H1 (cell line): ENCODE results near the gene ITGA3. TPM values are rescaled to one million over a fixed set of nuclear protein-coding genes. Genes with fewer than 3 reads are reported as not detected.

Source experiments
- CTCF ChIA-PET: fragments of 300-600 bp; sonication (Branson Sonifier 250); formaldehyde crosslinking; loops from one replicate; lab custom pipeline; 2021; ENCODE audit not compliant: partially characterized antibody; lab: Charles Lee
- POLR2A ChIA-PET: fragments of 300-600 bp; sonication (Branson Sonifier 250); formaldehyde crosslinking; loops from one replicate; lab custom pipeline; 2021; ENCODE audit warnings: inconsistent platforms; ENCODE audit not compliant: partially characterized antibody; lab: Charles Lee
- DNase-seq, 2 experiments: peaks; one replicate each; pipeline versions ENCODE4 v3.0.0 to v3.0.0-alpha.2; 2010 to 2022; ENCODE audit warnings: low spot score in 2 of 2, low read depth in 1 of 2, mixed read lengths in 1 of 2
- FAIRE-seq: peaks from 2 replicates; lab custom pipeline; 2011; peaks lifted over from hg19 to GRCh38; lab: Jason Lieb, UNC
- H2AFZ ChIP-seq: 2 replicates; pipeline ENCODE4 v1.8.1; 2012; ENCODE audit warnings: low read length, inconsistent platforms
- H2AK5ac ChIP-seq: 2 replicates; pipeline ENCODE4 v1.6.1; 2013; ENCODE audit warnings: low read depth, low read length
- H2BK120ac ChIP-seq: replicated peaks from 2 replicates; pipeline ENCODE3; 2013; ENCODE audit warnings: low read depth, low read length, inconsistent platforms
- H2BK12ac ChIP-seq: 2 replicates; pipeline ENCODE4 v1.6.1; 2013; ENCODE audit warnings: low read depth, low read length
- H2BK15ac ChIP-seq: 2 replicates; pipeline ENCODE4 v1.6.1; 2013; ENCODE audit warnings: low read length
- H2BK20ac ChIP-seq: 2 replicates; pipeline ENCODE4 v1.6.1; 2013; ENCODE audit warnings: low read length
- H2BK5ac ChIP-seq: 2 replicates; pipeline ENCODE4 v1.6.1; 2013; ENCODE audit warnings: low read depth, low read length
- H3K14ac ChIP-seq: 2 replicates; pipeline ENCODE4 v1.6.1; 2013; ENCODE audit warnings: inconsistent platforms; ENCODE audit not compliant: insufficient read length
- H3K18ac ChIP-seq: 2 replicates; pipeline ENCODE4 v1.6.1; 2013; ENCODE audit warnings: low read length; ENCODE audit errors: extremely low read depth
- H3K23ac ChIP-seq: 2 replicates; pipeline ENCODE4 v1.6.1; 2013; ENCODE audit warnings: inconsistent platforms; ENCODE audit not compliant: insufficient read length
- H3K23me2 ChIP-seq: 2 replicates; pipeline ENCODE4 v1.6.1; 2013; ENCODE audit warnings: low read depth, low read length
- H3K27ac ChIP-seq: 2 replicates; pipeline ENCODE4 v1.6.1; 2011; ENCODE audit warnings: low read depth, low read length, inconsistent platforms
- H3K27me3 ChIP-seq, 4 experiments: replicated peaks in 1 of 4; 1 replicate in 1 of 4; 2 replicates in 3 of 4; pipeline versions ENCODE4 v1.6.1 to v1.8.1; 2011 to 2013; ENCODE audit warnings: low read length in 3 of 4, mild to moderate bottlenecking in 3 of 4, inconsistent platforms in 2 of 4, mixed read lengths in 2 of 4, moderate library complexity in 1 of 4; ENCODE audit not compliant: control insufficient read depth in 3 of 4, insufficient read depth in 3 of 4; ENCODE audit errors: extremely low read depth in 1 of 4
- H3K36me3 ChIP-seq, 4 experiments: 2 replicates each; pipeline versions ENCODE4 v1.6.1 to v1.8.1; 2011 to 2013; ENCODE audit warnings: mild to moderate bottlenecking in 4 of 4, low read length in 3 of 4, moderate library complexity in 2 of 4, control low read depth in 1 of 4, inconsistent platforms in 1 of 4; ENCODE audit not compliant: insufficient read depth in 4 of 4, control insufficient read depth in 2 of 4
- H3K4ac ChIP-seq: replicated peaks from 2 replicates; pipeline ENCODE3; 2013; ENCODE audit warnings: low read length, low read depth, mixed read lengths, inconsistent platforms; ENCODE audit not compliant: insufficient read length
- H3K4me1 ChIP-seq, 4 experiments: replicated peaks in 1 of 4; 1 replicate in 1 of 4; 2 replicates in 3 of 4; pipeline versions ENCODE4 v1.6.1 to v1.8.1; 2011 to 2013; ENCODE audit warnings: low read length in 3 of 4, inconsistent platforms in 2 of 4, mixed read lengths in 1 of 4; ENCODE audit not compliant: insufficient read depth in 4 of 4, control insufficient read depth in 3 of 4
- H3K4me2 ChIP-seq, 2 experiments: 2 replicates each; pipeline versions ENCODE4 v1.6.1 to v1.8.1; 2011 to 2013; ENCODE audit warnings: low read depth in 2 of 2, low read length in 2 of 2, control low read depth in 1 of 2, inconsistent platforms in 1 of 2, mild to moderate bottlenecking in 1 of 2; ENCODE audit not compliant: insufficient read depth in 1 of 2
- H3K4me3 ChIP-seq, 4 experiments: fragments of 200-600, 300-600 bp in 1 of 4; sonication (generic), shearing (Covaris generic), sonication (Bioruptor Twin) in 1 of 4; 2 replicates each; pipeline versions ENCODE4 v1.5.1 to v1.8.1; 2011 to 2016; ENCODE audit warnings: low read length in 4 of 4, low read depth in 3 of 4, control low read depth in 2 of 4, inconsistent platforms in 2 of 4, mild to moderate bottlenecking in 2 of 4, mixed read lengths in 1 of 4, moderate library complexity in 1 of 4; ENCODE audit not compliant: insufficient read depth in 2 of 4; ENCODE audit errors: extremely low read depth in 1 of 4
- H3K56ac ChIP-seq: replicated peaks from 2 replicates; pipeline ENCODE3; 2013; ENCODE audit warnings: low read depth, mild to moderate bottlenecking, mixed read lengths, low read length, inconsistent platforms; ENCODE audit not compliant: insufficient read length
- H3K79me1 ChIP-seq: 2 replicates; pipeline ENCODE4 v1.6.1; 2013; ENCODE audit warnings: low read depth, low read length, control low read depth
- H3K79me2 ChIP-seq, 2 experiments: 2 replicates each; pipeline versions ENCODE4 v1.6.1 to v1.8.1; 2012 to 2013; ENCODE audit warnings: low read length in 2 of 2, mild to moderate bottlenecking in 2 of 2, inconsistent platforms in 1 of 2; ENCODE audit not compliant: insufficient read depth in 2 of 2, control insufficient read depth in 1 of 2
- H3K9ac ChIP-seq, 4 experiments: replicated peaks in 1 of 4; 1 replicate in 1 of 4; 2 replicates in 3 of 4; pipeline versions ENCODE4 v1.6.1 to v1.8.1; 2011 to 2013; ENCODE audit warnings: low read depth in 3 of 4, low read length in 3 of 4, control low read depth in 2 of 4, mild to moderate bottlenecking in 2 of 4, moderate library complexity in 2 of 4, inconsistent platforms in 1 of 4; ENCODE audit errors: extremely low read depth in 1 of 4
- H3K9me3 ChIP-seq, 2 experiments: 2 replicates each; pipeline versions ENCODE4 v1.6.1 to v1.8.1; 2012 to 2013; ENCODE audit warnings: mild to moderate bottlenecking in 2 of 2, moderate library complexity in 2 of 2, control low read depth in 1 of 2, inconsistent platforms in 1 of 2, low read depth in 1 of 2, low read length in 1 of 2, mixed read lengths in 1 of 2; ENCODE audit not compliant: insufficient read depth in 2 of 2
- H4K20me1 ChIP-seq, 2 experiments: replicated peaks in 1 of 2; 2 replicates each; pipeline versions ENCODE3 to v1.8.1; 2011 to 2013; ENCODE audit warnings: inconsistent platforms in 2 of 2, low read length in 2 of 2, mild to moderate bottlenecking in 1 of 2; ENCODE audit not compliant: insufficient read depth in 2 of 2, control insufficient read depth in 1 of 2
- H4K5ac ChIP-seq: 2 replicates; pipeline ENCODE4 v1.6.1; 2013; ENCODE audit warnings: low read length, low read depth, mixed read lengths, inconsistent platforms; ENCODE audit not compliant: insufficient read length
- H4K8ac ChIP-seq: 2 replicates; pipeline ENCODE4 v1.8.0; 2013; ENCODE audit warnings: mild to moderate bottlenecking, moderate library complexity, low read length, inconsistent platforms; ENCODE audit not compliant: insufficient read depth; ENCODE audit errors: extremely low read depth
- H4K91ac ChIP-seq: replicated peaks from 2 replicates; pipeline ENCODE3; 2013; ENCODE audit warnings: low read length, mixed read lengths, inconsistent platforms; ENCODE audit not compliant: insufficient read length
- BRCA1 ChIP-seq: IDR thresholded peaks from 2 replicates; pipeline ENCODE4 v1.6.1; 2012; ENCODE audit warnings: low read depth, low read length, improper control_type of control experiment
- CBX5 ChIP-seq: fragments of 300-800, 300-1000 bp; sonication (generic); IDR thresholded peaks from 2 replicates; pipeline ENCODE4 v1.7.1; 2016; ENCODE audit warnings: antibody characterized with exemption, low read length, low read depth
- CTBP2 ChIP-seq: IDR thresholded peaks from 2 replicates; pipeline ENCODE4 v1.7.0; 2011; ENCODE audit warnings: borderline replicate concordance, mild to moderate bottlenecking, moderate library complexity, mixed read lengths, low read length; ENCODE audit not compliant: insufficient read depth, insufficient read length
- EP300 ChIP-seq, 2 experiments: IDR thresholded peaks; 1 replicate in 1 of 2; 2 replicates in 1 of 2; pipeline ENCODE4 v1.6.1; 2011 to 2012; ENCODE audit warnings: low read depth in 2 of 2, low read length in 2 of 2, mild to moderate bottlenecking in 2 of 2, borderline replicate concordance in 1 of 2, inconsistent platforms in 1 of 2, moderate library complexity in 1 of 2
- FOSL1 ChIP-seq: IDR thresholded peaks from 2 replicates; pipeline ENCODE4 v1.6.1; 2011; ENCODE audit warnings: mild to moderate bottlenecking, low read depth, low read length, moderate library complexity; ENCODE audit not compliant: insufficient read depth
- JUND ChIP-seq: IDR thresholded peaks from 2 replicates; pipeline ENCODE4 v1.6.1; 2011; ENCODE audit warnings: mild to moderate bottlenecking, improper control_type of control experiment, low read length
- NANOG ChIP-seq: IDR thresholded peaks from 2 replicates; pipeline ENCODE4 v1.6.1; 2011; ENCODE audit warnings: low read length, low read depth, mild to moderate bottlenecking, inconsistent platforms; ENCODE audit not compliant: insufficient read depth, poor library complexity, severe bottlenecking
- NRF1 ChIP-seq: IDR thresholded peaks from 2 replicates; pipeline ENCODE4 v1.6.1; 2011; ENCODE audit warnings: mild to moderate bottlenecking, low read depth, low read length, improper control_type of control experiment
- POLR2AphosphoS5 ChIP-seq: IDR thresholded peaks from 2 replicates; pipeline ENCODE4 v1.6.1; 2011; ENCODE audit warnings: low read depth, low read length
- RAD21 ChIP-seq, 2 experiments: IDR thresholded peaks in 1 of 2; conservative IDR thresholded peaks in 1 of 2; 2 replicates each; pipeline ENCODE4 v1.6.1; 2011; ENCODE audit warnings: low read depth in 2 of 2, low read length in 2 of 2, improper control_type of control experiment in 1 of 2, inconsistent platforms in 1 of 2, mild to moderate bottlenecking in 1 of 2, moderate library complexity in 1 of 2
- SIX5 ChIP-seq: IDR thresholded peaks from 2 replicates; pipeline ENCODE4 v1.6.1; 2011; ENCODE audit warnings: mild to moderate bottlenecking, low read depth, low read length
- SP2 ChIP-seq: IDR thresholded peaks from 2 replicates; pipeline ENCODE4 v1.6.1; 2012; ENCODE audit warnings: mild to moderate bottlenecking, low read length, inconsistent platforms
- TBP ChIP-seq: IDR thresholded peaks from 2 replicates; pipeline ENCODE4 v1.6.1; 2011; ENCODE audit warnings: low read depth, low read length, improper control_type of control experiment
- TEAD4 ChIP-seq: IDR thresholded peaks from 2 replicates; pipeline ENCODE4 v1.6.1; 2012; ENCODE audit warnings: low read depth, low read length, inconsistent platforms, mixed read lengths
- WGBS, 2 experiments: shearing (Covaris generic) in 1 of 2; methylation state at CpG; one replicate each; pipeline versions ENCODE4 v1.1.6 to v1.1.7; 2013 to 2015; ENCODE audit warnings: low lambda C conversion rate in 2 of 2, mixed read lengths in 2 of 2, inconsistent platforms in 1 of 2, low coverage in 1 of 2, missing lambda C conversion rate in 1 of 2; ENCODE audit not compliant: insufficient replicate concordance in 2 of 2, insufficient coverage in 1 of 2, insufficient read length in 1 of 2; ENCODE audit errors: extremely low coverage in 1 of 2, missing lambda C conversion rate in 1 of 2; 5-methylcytosine and 5-hydroxymethylcytosine counted together
- polyA plus RNA-seq, 7 experiments: library from polyadenylated mRNA; depleted of rRNA in 3 of 7; stranded (reverse) in 5 of 7; unstranded in 2 of 7; fragments of >200 nt in 5 of 7; fragments of 200-250 nt in 2 of 7; gene quantifications; 1 replicate in 5 of 7; 2 replicates in 1 of 7; 4 replicates in 1 of 7; pipeline versions ENCODE4 v1.2.1 to v1.2.3, GENCODE V29; 2011 to 2013; ENCODE audit warnings: missing spikeins in 2 of 7, mixed read lengths in 2 of 7
- total RNA-seq: library from RNA; stranded (reverse); fragmentation: NEBNext Ultra II Directional; extraction: Animal tissue kit (Norgen Biotek cat#: 25700); gene quantifications from 2 replicates; pipeline ENCODE4 v1.2.1, GENCODE V29; 2021

The ITGA3 gene
- total and polyA plus RNA-seq, 2 of the 8 experiments (the other 6 are each of a cell fraction or from before 2014, with no cell fraction given), result 24.0 to 24.2 TPM

DNA sequence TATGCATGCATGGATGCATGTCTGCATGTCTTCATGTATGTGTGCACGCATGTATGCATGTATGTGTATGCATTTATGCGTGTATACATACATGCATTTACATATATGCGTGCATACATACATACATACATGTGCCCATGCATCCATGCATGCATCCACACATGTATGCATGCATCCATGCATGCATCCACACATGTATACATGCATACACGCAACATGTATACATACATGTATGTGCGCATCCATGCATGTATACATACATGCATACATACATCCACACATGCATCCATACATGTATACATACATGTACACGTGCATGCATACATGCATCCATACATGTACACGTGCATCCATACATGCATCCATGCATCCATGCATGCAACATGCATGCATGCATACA is 31.1 kb upstream of the ITGA3 start:
- H3K9me3 ChIP-seq, result peaks cover 5 to 18% of the 10 kb centered on the region in 2 experiments; a peak in 3 of 4 replicates
- no peak overlapping the region for H2AFZ ChIP-seq
- H2BK120ac ChIP-seq, result no peak overlapping the region
- no peak overlapping the region for H3K4ac ChIP-seq
- H4K8ac ChIP-seq, result no peak overlapping the region
- 44% methylated on average over 7 of the region's 7 CpGs; no CpG with 5 or more reads in 1 of the 2 experiments for whole genome bisulfite sequencing, 2 experiments
- H3K56ac ChIP-seq, result no peak overlapping the region
- no peak overlapping the region for H2AK5ac ChIP-seq
- H3K36me3 ChIP-seq, result no peaks in the 10 kb centered on the region
- H3K23ac ChIP-seq, result no peak overlapping the region
- no peak overlapping the region for H2BK20ac ChIP-seq
- 0 out of 7 replicates have a peak, but pooled peaks cover 0 to 5% (median 0%) of the 10 kb centered on the region in 4 experiments for H3K27me3 ChIP-seq
- H3K4me1 ChIP-seq, result peaks cover 0 to 20% (median 14%) of the 10 kb centered on the region in 4 experiments; a peak in 6 of 7 replicates
- H4K5ac ChIP-seq, result no peak overlapping the region
- H4K20me1 ChIP-seq, result peaks cover 0 to 2% of the 10 kb centered on the region in 2 experiments
- no peak overlapping the region for H3K4me2 ChIP-seq
- H3K9ac ChIP-seq, result no peak overlapping the region
- DNase-seq (no peak), FAIRE-seq (no peak)
- CTCF ChIA-PET, result interaction anchor here (0.7 to 9.1 kb wide), 8 partner anchors 10 to 270 kb away, joined by 3 to 158 read pairs (median 6); partner anchors contain the start of gene ITGA3
- POLR2A ChIA-PET, result interaction anchor here (2.7 kb wide), 1 partner anchor 63 kb away, joined by 7 read pairs; no protein-coding TSS in a partner anchor
- no peaks in the 10 kb centered on the region for H3K79me2 ChIP-seq
- H3K27ac ChIP-seq, result no peak overlapping the region
- H4K91ac ChIP-seq, result no peak overlapping the region
- H3K79me1 ChIP-seq, result no peaks in the 10 kb centered on the region
- no peak overlapping the region for H3K14ac ChIP-seq
- no peak overlapping the region for H2BK5ac ChIP-seq
- H3K18ac ChIP-seq, result no peak overlapping the region
- H2BK15ac ChIP-seq, result no peak overlapping the region
- no peaks in the 10 kb centered on the region; the same call in 1 of the 2 replicates for H3K23me2 ChIP-seq
- no peak overlapping the region for H2BK12ac ChIP-seq
- H3K4me3 ChIP-seq, result no peak overlapping the region
- TF ChIP-seq CTBP2 (no peak), RAD21 (IDR thresholded peaks at IDR 0.05 in 1 of 2, conservative IDR thresholded peaks at IDR 0.05 in 1 of 2; ENCODE audit: low read depth in 2 of 2, low read length in 2 of 2) (no peak), BRCA1 (no peak), TEAD4 (no peak), CBX5 (no peak), POLR2AphosphoS5 (no peak), SP2 (no peak), TBP (no peak), SIX5 (no peak), EP300 (IDR thresholded peaks at IDR 0.05; ENCODE audit: borderline replicate concordance in 1 of 2, low read depth in 2 of 2, low read length in 2 of 2) (no peak), FOSL1 (no peak), JUND (no peak), NRF1 (no peak), NANOG (no peak)
